ENCODE measurements around the gene ELL2. TPM values are rescaled to one million over a fixed set of nuclear protein-coding genes. Genes with fewer than 3 reads are reported as not detected.
A peak's percentile ranks its signal among the peaks of the same experiment; 100 is the strongest.

The ELL2 gene
- total and polyA plus RNA-seq, 2 of the 13 experiments (the other 11 are each of a cell fraction or from before 2014, with no cell fraction given): 78.9 to 97.1 TPM

DNA sequence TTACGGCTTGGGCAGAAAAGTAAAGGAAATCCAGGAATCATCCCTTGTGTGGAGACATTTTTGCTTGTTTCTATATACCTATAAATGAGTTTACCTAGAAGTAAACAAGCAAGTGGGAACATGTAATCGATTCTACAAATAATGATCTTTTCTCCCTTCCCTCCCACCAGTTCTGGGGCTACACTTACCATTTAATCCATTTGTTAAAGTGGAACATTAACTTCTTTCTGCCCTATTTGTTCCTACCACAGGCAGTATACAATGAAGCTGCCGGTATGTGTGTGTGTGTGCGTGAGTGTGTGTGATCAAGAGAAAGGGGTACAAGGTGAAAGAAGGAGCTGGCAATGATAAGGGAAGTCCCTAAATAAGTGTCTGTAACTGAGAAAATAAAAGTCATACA lies 26.4 kb upstream of the ELL2 start (continued):
- TF ChIP-seq, protein P1, sequence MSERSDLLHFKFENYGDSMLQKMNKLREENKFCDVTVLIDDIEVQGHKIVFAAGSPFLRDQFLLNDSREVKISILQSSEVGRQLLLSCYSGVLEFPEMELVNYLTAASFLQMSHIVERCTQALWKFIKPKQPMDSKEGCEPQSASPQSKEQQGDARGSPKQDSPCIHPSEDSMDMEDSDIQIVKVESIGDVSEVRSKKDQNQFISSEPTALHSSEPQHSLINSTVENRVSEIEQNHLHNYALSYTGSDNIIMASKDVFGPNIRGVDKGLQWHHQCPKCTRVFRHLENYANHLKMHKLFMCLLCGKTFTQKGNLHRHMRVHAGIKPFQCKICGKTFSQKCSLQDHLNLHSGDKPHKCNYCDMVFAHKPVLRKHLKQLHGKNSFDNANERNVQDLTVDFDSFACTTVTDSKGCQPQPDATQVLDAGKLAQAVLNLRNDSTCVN (CRISPR knock-in tag; IDR thresholded peaks at IDR 0.05; ENCODE audit: borderline replicate concordance): 0 out of 2 replicates have a peak, but pooled peaks have one; percentile 39
- TF ChIP-seq, protein P2, sequence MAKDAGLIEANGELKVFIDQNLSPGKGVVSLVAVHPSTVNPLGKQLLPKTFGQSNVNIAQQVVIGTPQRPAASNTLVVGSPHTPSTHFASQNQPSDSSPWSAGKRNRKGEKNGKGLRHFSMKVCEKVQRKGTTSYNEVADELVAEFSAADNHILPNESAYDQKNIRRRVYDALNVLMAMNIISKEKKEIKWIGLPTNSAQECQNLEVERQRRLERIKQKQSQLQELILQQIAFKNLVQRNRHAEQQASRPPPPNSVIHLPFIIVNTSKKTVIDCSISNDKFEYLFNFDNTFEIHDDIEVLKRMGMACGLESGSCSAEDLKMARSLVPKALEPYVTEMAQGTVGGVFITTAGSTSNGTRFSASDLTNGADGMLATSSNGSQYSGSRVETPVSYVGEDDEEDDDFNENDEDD (CRISPR knock-in tag; IDR thresholded peaks at IDR 0.05; ENCODE audit: borderline replicate concordance): no peak
- TF ChIP-seq DPF2 (CRISPR knock-in tag; IDR thresholded peaks at IDR 0.05; ENCODE audit: borderline replicate concordance, low read depth) (no peak), ATF1 (CRISPR knock-in tag; IDR thresholded peaks at IDR 0.05) (peak; percentile 29; the same call in 1 of the 2 replicates), SOX13 (IDR thresholded peaks at IDR 0.05) (peak; percentile 66; the same call in 1 of the 2 replicates), SOX13 (CRISPR knock-in tag; conservative IDR thresholded peaks at IDR 0.05 in 1 of 2, IDR thresholded peaks at IDR 0.05 in 1 of 2) (peak in 1 of 2 experiments; percentile 91; a peak in 2 of 4 replicates), TRIM24 (CRISPR knock-in tag; IDR thresholded peaks at IDR 0.05) (no peak), POGZ (CRISPR knock-in tag; IDR thresholded peaks at IDR 0.05) (peak; percentile 79), ZFP90 (CRISPR knock-in tag; IDR thresholded peaks at IDR 0.05; ENCODE audit: borderline replicate concordance) (no peak), ZNF558 (CRISPR knock-in tag; IDR thresholded peaks at IDR 0.05; ENCODE audit: borderline replicate concordance) (no peak), LCORL (IDR thresholded peaks at IDR 0.05) (no peak), LCORL (CRISPR knock-in tag; IDR thresholded peaks at IDR 0.05) (no peak), ELF3 (CRISPR knock-in tag; IDR thresholded peaks at IDR 0.05) (peak; percentile 57; the same call in 1 of the 2 replicates), FOXC1 (CRISPR knock-in tag; IDR thresholded peaks at IDR 0.05; ENCODE audit: borderline replicate concordance) (no peak), ZNF614 (CRISPR knock-in tag; IDR thresholded peaks at IDR 0.05; ENCODE audit: borderline replicate concordance) (no peak)
- TF ChIP-seq, protein P3, sequence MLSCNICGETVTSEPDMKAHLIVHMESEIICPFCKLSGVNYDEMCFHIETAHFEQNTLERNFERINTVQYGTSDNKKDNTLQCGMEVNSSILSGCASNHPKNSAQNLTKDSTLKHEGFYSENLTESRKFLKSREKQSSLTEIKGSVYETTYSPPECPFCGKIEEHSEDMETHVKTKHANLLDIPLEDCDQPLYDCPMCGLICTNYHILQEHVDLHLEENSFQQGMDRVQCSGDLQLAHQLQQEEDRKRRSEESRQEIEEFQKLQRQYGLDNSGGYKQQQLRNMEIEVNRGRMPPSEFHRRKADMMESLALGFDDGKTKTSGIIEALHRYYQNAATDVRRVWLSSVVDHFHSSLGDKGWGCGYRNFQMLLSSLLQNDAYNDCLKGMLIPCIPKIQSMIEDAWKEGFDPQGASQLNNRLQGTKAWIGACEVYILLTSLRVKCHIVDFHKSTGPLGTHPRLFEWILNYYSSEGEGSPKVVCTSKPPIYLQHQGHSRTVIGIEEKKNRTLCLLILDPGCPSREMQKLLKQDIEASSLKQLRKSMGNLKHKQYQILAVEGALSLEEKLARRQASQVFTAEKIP (CRISPR knock-in tag; IDR thresholded peaks at IDR 0.05; ENCODE audit: borderline replicate concordance): no peak
- TF ChIP-seq, protein P4, sequence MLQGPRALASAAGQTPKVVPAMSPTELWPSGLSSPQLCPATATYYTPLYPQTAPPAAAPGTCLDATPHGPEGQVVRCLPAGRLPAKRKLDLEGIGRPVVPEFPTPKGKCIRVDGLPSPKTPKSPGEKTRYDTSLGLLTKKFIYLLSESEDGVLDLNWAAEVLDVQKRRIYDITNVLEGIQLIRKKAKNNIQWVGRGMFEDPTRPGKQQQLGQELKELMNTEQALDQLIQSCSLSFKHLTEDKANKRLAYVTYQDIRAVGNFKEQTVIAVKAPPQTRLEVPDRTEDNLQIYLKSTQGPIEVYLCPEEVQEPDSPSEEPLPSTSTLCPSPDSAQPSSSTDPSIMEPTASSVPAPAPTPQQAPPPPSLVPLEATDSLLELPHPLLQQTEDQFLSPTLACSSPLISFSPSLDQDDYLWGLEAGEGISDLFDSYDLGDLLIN (CRISPR knock-in tag; IDR thresholded peaks at IDR 0.05; ENCODE audit: borderline replicate concordance): no peak
- TF ChIP-seq, protein P5, sequence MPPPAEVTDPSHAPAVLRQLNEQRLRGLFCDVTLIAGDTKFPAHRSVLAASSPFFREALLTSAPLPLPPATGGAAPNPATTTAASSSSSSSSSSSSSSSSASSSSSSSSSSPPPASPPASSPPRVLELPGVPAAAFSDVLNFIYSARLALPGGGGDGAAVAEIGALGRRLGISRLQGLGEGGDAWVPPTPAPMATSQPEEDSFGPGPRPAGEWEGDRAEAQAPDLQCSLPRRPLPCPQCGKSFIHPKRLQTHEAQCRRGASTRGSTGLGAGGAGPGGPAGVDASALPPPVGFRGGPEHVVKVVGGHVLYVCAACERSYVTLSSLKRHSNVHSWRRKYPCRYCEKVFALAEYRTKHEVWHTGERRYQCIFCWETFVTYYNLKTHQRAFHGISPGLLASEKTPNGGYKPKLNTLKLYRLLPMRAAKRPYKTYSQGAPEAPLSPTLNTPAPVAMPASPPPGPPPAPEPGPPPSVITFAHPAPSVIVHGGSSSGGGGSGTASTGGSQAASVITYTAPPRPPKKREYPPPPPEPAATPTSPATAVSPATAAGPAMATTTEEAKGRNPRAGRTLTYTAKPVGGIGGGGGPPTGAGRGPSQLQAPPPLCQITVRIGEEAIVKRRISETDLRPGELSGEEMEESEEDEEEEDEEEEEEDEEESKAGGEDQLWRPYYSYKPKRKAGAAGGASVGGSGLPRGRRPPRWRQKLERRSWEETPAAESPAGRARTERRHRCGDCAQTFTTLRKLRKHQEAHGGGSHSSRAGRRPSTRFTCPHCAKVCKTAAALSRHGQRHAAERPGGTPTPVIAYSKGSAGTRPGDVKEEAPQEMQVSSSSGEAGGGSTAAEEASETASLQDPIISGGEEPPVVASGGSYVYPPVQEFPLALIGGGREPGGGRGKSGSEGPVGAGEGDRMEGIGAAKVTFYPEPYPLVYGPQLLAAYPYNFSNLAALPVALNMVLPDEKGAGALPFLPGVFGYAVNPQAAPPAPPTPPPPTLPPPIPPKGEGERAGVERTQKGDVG (CRISPR knock-in tag; IDR thresholded peaks at IDR 0.05; ENCODE audit: borderline replicate concordance): no peak
- TF ChIP-seq, protein P6, sequence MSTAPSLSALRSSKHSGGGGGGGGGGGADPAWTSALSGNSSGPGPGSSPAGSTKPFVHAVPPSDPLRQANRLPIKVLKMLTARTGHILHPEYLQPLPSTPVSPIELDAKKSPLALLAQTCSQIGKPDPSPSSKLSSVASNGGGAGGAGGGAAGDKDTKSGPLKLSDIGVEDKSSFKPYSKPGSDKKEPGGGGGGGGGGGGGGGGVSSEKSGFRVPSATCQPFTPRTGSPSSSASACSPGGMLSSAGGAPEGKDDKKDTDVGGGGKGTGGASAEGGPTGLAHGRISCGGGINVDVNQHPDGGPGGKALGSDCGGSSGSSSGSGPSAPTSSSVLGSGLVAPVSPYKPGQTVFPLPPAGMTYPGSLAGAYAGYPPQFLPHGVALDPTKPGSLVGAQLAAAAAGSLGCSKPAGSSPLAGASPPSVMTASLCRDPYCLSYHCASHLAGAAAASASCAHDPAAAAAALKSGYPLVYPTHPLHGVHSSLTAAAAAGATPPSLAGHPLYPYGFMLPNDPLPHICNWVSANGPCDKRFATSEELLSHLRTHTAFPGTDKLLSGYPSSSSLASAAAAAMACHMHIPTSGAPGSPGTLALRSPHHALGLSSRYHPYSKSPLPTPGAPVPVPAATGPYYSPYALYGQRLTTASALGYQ (CRISPR knock-in tag; IDR thresholded peaks at IDR 0.05): 0 out of 2 replicates have a peak, but pooled peaks have one; percentile 37

Data from HepG2 (cell line).